ENCODE measurements around the gene LARGE1.

Gene LARGE1

GRCh38 chr22:33906475-33906874 is 13.8 kb downstream of the LARGE1 start:
- Histone ChIP-seq H2AFZ (ENCODE audit: low read length) (no peak overlapping the region), H3K79me2 (ENCODE audit: insufficient read depth, low read length) (no peaks in the 10 kb centered on the region), H3K9me2 (ENCODE audit: low read depth, low read length) (no peaks in the 10 kb centered on the region), H3K9ac (ENCODE audit: low read length) (no peak overlapping the region), H3K9me3 (ENCODE audit: low read length) (no peaks in the 10 kb centered on the region), H3K4me2 (ENCODE audit: low read length) (no peak overlapping the region), H3K4me3 (ENCODE audit: low read depth, low read length, poor library complexity, severe bottlenecking) (no peak overlapping the region), H3F3A (ENCODE audit: insufficient read depth, low read length) (no peaks in the 10 kb centered on the region), H3K27ac (ENCODE audit: low read depth, low read length, poor library complexity, severe bottlenecking) (no peak overlapping the region), H3K27me3 (ENCODE audit: insufficient read depth, low read length) (no peaks in the 10 kb centered on the region; the same call in 1 of the 2 replicates), H3K36me3 (ENCODE audit: insufficient read depth, low read length) (no peaks in the 10 kb centered on the region; the same call in 1 of the 2 replicates), H4K20me1 (ENCODE audit: insufficient read depth, low read length) (no peaks in the 10 kb centered on the region), H3K4me1 (ENCODE audit: insufficient read depth, low read length, severe bottlenecking) (no peaks in the 10 kb centered on the region)
- no peak for TF ChIP-seq EZH2 (IDR thresholded peaks at IDR 0.05; ENCODE audit: borderline replicate concordance, low read length)
- TF ChIP-seq CTCF (IDR thresholded peaks at IDR 0.05; ENCODE audit: low read length), result no peak

- H3K9me3 ChIP-seq (ENCODE audit: low read length), result no peaks in the 10 kb centered on the region
- H3K36me3 ChIP-seq (ENCODE audit: insufficient read depth, low read length), result no peaks in the 10 kb centered on the region; the same call in 1 of the 2 replicates
- no peaks in the 10 kb centered on the region for H3F3A ChIP-seq (ENCODE audit: insufficient read depth, low read length)
- no peak overlapping the region for H3K4me3 ChIP-seq (ENCODE audit: low read depth, low read length, poor library complexity, severe bottlenecking)
- no peaks in the 10 kb centered on the region for H3K79me2 ChIP-seq (ENCODE audit: insufficient read depth, low read length)
- no peaks in the 10 kb centered on the region for H4K20me1 ChIP-seq (ENCODE audit: insufficient read depth, low read length)
- no peak overlapping the region for H3K9ac ChIP-seq (ENCODE audit: low read length)
- no peak overlapping the region for H2AFZ ChIP-seq (ENCODE audit: low read length)
- H3K4me2 ChIP-seq (ENCODE audit: low read length), result no peak overlapping the region
- H3K27ac ChIP-seq (ENCODE audit: low read depth, low read length, poor library complexity, severe bottlenecking), result no peak overlapping the region
- TF ChIP-seq CTCF (IDR thresholded peaks at IDR 0.05; ENCODE audit: low read length), result no peak
- TF ChIP-seq EZH2 (IDR thresholded peaks at IDR 0.05; ENCODE audit: borderline replicate concordance, low read length), result no peak
- peaks cover 3% of the 10 kb centered on the region for H3K4me1 ChIP-seq (ENCODE audit: insufficient read depth, low read length, severe bottlenecking)
- H3K27me3 ChIP-seq (ENCODE audit: insufficient read depth, low read length), result no peaks in the 10 kb centered on the region
- no peaks in the 10 kb centered on the region for H3K9me2 ChIP-seq (ENCODE audit: low read depth, low read length)
Observed at GRCh38 chr22:33903012-33903411, 17.3 kb downstream of the LARGE1 start.

DNA sequence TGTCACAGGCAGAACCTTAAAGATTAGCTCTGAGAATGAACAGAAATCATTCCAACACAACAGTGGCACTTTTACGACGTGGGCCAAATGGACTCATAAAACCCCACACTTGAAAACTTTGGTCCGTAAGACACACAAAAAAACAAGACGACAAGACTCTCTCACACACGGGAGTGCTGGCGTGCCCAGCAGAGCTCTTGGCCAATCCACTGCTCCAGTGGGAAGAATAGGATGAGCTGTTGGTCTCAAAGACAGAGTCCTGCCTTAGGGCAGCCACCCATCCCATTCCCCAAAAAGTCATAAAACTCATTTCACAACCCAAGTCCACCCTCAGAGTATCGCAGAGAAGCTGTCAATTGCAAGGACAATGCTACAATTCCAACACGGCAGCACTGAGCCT is 18.2 kb downstream of the LARGE1 start:
- H3F3A ChIP-seq (ENCODE audit: insufficient read depth, low read length), result no peaks in the 10 kb centered on the region
- H2AFZ ChIP-seq (ENCODE audit: low read length), result no peak overlapping the region
- no peak overlapping the region for H3K4me2 ChIP-seq (ENCODE audit: low read length)
- H4K20me1 ChIP-seq (ENCODE audit: insufficient read depth, low read length), result no peaks in the 10 kb centered on the region
- H3K9me2 ChIP-seq (ENCODE audit: low read depth, low read length), result no peaks in the 10 kb centered on the region
- H3K79me2 ChIP-seq (ENCODE audit: insufficient read depth, low read length), result no peaks in the 10 kb centered on the region
- H3K4me1 ChIP-seq (ENCODE audit: insufficient read depth, low read length, severe bottlenecking), result peaks cover 12% of the 10 kb centered on the region
- no peaks in the 10 kb centered on the region for H3K27me3 ChIP-seq (ENCODE audit: insufficient read depth, low read length)
- H3K4me3 ChIP-seq (ENCODE audit: low read depth, low read length, poor library complexity, severe bottlenecking), result no peak overlapping the region
- TF ChIP-seq EZH2 (IDR thresholded peaks at IDR 0.05; ENCODE audit: borderline replicate concordance, low read length) (no peak), CTCF (IDR thresholded peaks at IDR 0.05; ENCODE audit: low read length) (no peak)
- H3K9ac ChIP-seq (ENCODE audit: low read length), result no peak overlapping the region
- H3K9me3 ChIP-seq (ENCODE audit: low read length), result no peaks in the 10 kb centered on the region
- no peak overlapping the region for H3K27ac ChIP-seq (ENCODE audit: low read depth, low read length, poor library complexity, severe bottlenecking)
- no peaks in the 10 kb centered on the region; the same call in 1 of the 2 replicates for H3K36me3 ChIP-seq (ENCODE audit: insufficient read depth, low read length)
